A204.1 (cell line): ENCODE measurements around the gene EXOC8.
"Not testable (repeated sequence)": the region's sequence is repeated elsewhere in the genome, so short reads cannot be mapped to it uniquely, and the experiment has no call there.

Experiments
- FAIRE-seq: peaks from 2 replicates; lab custom pipeline; 2012; peaks lifted over from hg19 to GRCh38; lab: Jason Lieb, UNC

EXOC8 gene

GRCh38 chr1:231353086-231353485, 15.4 kb upstream of the EXOC8 start:
- FAIRE-seq: no peak

DNA sequence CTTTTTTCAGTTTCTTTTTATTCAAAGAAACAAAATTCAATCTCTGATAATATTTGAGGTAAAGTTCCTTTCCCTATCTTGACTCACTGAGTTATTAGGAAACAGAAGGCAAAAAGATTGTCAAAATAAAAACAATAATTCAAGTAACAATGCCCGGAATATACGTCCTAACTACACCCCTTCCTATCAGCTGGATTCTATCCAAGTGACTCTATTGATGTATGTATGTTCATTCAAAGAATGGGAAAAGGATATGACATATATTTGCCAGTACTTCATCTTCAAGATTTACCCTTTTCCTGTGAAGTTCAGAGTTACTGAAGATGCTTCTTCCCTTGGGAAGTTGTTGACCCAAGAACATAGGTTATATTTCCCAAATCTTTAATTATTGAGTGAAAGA, 14.2 kb upstream of the EXOC8 start:
- FAIRE-seq: no peak

GRCh38 chr1:231348856-231349255, 11.2 kb upstream of the EXOC8 start:
- not testable (repeated sequence) for FAIRE-seq

DNA sequence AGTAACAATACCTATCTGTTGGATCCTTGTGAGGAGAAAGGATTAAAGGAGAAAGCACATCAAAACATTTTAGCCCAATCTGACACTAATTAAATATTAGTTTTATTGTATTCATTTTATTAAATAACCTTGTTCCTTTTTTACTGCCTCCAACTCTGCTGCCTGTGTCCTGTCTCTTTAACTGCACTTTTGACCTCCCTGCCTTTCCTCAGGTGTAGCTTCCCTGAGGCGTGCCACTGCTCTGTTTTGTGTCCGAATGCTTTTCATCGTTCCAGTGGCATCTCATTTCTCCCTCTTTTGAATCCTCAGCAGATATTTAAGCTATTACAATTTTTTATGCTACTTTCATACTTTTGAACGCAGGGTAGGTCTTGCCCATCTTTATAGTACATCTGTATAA, 10.8 kb upstream of the EXOC8 start:
- no peak for FAIRE-seq

GRCh38 chr1:231347961-231348360, 10.3 kb upstream of the EXOC8 start:
- FAIRE-seq: no peak

DNA sequence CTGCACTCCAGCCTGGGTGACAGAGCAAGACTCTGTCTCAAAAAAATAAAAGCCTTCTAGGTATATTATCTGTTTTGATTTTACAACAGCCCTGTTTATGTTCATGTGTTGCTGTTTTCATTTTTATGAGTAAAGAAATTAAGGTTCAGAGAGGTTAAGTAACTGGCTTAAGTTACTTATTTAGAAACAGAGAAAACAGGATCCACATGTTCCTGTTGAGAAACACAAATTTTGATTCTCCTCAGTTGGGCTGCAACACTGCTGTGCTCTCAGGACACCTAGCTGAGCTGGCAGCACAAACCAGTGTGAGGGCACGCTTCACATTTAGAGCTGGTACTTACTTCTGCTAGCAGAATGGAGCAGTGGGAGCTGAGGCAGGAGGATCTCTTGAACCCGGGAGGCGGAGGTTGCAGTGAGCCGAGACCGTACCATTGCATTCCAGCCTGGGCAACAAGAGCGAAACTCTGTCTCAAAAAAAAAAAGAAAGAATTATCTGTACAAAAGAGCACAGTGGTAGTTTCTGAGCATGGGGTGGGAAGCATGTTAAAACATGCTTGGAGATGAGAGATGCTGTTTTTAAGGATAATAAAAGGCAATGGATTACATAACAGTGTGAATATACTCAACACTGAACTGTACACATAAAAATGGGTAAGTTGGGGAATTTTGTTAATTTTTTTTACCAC, 2.8 kb upstream of the EXOC8 start:
- FAIRE-seq: no peak

DNA sequence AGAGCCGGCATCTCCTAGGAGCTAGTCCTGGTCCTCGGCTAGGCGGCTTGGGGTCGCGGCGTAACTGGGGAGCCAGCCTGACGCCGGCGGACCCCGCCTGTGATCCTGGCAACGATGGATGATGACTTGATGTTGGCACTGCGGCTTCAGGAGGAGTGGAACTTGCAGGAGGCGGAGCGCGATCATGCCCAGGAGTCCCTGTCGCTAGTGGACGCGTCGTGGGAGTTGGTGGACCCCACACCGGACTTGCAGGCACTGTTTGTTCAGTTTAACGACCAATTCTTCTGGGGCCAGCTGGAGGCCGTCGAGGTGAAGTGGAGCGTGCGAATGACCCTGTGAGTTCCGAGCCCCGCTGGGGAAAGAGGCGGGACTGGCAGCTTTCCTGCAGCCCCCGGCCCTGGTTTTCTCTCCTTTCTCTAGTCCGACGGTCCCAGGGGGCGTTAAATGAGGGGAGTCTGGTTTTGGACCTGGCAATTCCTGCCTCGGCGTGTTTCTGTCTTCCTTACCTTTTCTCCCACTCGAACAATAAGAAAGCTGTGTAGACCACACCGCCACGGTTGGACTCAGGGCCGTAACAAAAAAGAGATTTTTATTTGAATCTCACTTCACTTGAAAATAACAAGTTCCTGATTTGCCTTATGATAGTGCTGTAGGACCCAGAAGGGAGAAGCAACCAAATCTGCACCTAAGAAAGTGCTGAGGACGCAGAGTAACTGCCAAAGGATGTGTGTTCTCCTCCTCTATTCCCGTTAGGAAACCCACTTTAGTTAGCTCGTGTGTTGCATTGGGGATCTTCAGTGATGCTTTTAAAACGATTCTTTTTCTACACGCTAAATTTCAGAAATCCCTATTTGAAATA, 847 bp upstream of the EXOC8 start, which contains the start of gene SPRTN:
TSS of gene SPRTN (plus strand) at position 24 of the 859 bp plus-strand sequence. CDS start at position 115, 91 bp downstream.
- no peak for FAIRE-seq

DNA sequence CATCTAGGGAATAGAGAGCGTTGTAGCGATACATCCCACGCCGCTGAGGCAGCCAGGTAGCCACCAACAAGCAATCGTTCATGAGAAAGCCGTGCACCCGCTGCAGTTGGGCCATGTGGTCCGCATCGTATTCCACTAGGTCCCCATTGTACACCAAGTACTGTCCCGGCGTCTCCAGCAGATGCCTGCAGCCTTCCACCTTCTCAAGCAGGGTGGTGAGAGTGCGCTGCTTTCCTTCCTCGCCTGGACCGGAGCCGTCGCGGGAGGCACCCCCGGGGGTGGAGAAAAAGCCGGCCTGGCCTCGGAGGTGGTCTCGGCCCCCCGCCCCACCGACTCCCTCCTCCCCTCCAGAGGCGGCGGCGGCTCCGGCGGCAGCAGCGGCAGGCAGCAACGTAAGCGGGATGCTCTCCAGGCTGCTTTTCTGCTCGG, 595 bp downstream of the EXOC8 start:
- FAIRE-seq: no peak

- FAIRE-seq: no peak
Observed at GRCh38 chr1:231335663-231336602, 1.7 kb downstream of the EXOC8 start.

DNA sequence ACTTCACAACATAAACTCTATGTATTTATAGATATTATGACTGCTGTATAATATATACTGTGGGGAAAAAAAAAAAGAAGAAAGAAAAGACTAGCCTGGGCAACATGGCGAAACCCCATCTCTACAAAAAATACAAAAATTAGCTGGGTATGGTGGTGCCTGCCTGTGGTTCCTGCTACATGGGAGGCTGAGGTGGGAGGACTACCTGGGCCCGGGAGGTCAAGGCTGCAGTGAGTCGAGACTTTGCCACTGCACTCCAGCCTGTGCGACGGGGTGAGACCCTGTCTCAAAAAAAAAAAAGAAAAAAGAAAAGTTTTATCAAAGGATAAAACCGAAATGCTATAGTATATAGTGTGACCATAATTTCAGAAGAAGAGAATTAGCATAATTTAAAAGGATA, 2.7 kb downstream of the EXOC8 start:
- no peak for FAIRE-seq

GRCh38 chr1:231334079-231334666, 3.5 kb downstream of the EXOC8 start:
- no peak for FAIRE-seq

- no peak for FAIRE-seq
Observed at GRCh38 chr1:231332761-231333160, 4.9 kb downstream of the EXOC8 start.

DNA sequence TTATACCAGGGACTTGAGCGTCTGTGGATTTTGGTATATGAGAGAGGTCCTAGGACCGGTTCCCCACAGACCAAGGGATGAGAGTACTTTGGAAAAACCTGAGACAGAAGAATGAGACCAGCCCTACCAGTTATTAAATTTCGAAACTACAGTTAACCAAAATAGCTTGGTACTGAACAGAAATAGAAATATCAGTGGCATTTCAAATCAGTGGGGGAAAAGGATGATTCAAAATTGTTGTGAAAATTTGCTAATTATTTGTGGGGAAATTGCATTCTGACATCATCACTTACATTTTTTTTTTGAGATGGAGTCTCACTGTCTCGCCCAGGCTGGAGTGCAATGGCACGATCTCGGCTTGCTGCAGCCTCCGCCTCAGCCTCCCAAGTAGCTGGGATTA, 8.2 kb downstream of the EXOC8 start:
- FAIRE-seq: no peak

DNA sequence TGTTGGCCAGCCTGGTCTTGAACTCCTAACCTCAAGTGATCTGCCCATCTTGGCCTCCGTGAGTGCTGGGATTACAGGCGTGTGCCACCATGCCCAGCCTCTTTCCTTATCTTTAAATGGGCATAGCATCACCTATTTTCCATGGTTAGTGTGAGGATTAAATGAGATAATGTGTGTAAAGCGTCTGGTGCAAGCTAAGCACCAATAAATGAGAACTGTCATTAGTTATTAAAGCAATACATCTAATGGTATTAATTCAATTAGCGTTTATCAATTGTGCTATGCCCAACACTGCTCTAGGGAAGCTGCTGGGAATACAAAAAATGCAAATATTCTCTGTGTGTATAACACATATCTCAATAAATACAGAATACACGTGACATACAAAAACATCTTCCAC, 10.0 kb downstream of the EXOC8 start:
- no peak for FAIRE-seq

DNA sequence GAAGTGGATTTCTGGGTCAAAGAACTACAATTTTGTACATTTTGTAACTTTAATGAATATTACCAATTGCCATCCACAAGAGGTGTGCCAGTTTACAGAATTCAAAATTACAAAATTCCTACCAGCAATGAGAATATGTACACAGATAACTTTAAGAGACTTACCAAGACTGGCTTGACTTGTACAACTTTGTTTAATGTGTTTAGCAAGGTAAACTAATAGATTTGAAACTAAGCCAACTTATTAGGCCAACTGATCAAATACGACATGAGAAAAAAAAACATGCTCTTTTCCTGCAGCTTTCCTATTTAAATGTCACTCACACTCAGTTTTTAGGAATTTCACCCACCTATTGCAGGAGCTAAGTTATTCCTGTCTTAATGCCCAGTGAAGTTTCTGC, 11.4 kb downstream of the EXOC8 start:
- FAIRE-seq: no peak

DNA sequence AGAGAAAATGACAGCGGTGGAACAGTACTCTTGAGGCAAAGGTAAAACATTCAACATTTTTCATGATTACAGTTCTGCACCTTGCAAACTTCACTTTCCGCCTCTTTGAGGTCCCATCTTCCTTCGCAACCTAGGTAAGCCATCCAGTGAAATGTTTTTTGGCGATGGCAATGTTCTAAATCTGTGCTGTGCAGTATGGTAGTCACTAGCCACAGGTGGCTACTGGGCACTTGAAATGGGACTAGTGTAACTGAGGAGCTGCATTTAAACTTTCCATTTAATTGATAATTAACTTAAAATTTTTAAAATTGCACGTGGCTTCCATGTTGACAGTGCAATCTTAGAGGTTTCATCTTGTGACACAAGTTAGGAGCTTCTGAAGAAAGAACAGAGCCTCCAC, 13.0 kb downstream of the EXOC8 start:
- FAIRE-seq: no peak

GRCh38 chr1:231322880-231323530, 14.6 kb downstream of the EXOC8 start:
- no peak for FAIRE-seq

DNA sequence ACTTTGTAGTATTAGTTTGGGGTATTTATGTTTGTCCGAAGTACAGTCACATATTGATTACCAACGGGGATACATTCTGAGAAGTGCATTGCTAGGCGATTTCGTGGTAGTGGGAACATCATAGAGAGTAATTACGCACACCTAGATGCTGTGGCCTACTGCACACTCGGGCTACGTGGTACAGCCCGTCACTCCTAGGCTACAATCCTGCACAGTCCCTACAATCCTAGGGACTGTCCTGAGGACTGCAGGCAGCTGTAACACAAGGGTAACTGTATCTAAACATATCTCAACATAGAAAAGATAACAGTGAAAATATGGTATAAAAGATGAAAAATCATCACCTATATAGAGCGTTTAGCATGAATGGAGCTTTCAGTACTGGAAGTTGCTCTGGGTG, 18.6 kb downstream of the EXOC8 start:
- FAIRE-seq: no peak

DNA sequence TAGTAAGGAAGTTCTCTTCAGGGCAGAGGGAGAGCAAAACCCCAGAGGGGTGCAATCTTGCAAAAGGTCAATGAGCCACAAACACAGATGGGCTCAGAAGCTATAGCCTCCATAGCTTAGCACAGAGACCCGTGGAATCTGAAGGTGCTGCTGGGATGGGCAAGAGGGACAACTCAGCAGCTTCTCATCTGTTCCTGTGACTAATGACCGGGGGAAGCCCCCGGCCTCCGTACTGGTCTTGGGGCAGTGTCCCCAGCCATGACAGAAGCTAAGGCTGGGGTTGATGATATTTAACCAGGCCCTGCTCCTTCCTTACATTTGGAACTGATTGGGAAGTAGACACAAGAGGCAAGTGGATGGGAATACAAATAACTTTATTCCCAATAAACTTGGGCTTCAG, 19.1 kb downstream of the EXOC8 start:
- no peak for FAIRE-seq

DNA sequence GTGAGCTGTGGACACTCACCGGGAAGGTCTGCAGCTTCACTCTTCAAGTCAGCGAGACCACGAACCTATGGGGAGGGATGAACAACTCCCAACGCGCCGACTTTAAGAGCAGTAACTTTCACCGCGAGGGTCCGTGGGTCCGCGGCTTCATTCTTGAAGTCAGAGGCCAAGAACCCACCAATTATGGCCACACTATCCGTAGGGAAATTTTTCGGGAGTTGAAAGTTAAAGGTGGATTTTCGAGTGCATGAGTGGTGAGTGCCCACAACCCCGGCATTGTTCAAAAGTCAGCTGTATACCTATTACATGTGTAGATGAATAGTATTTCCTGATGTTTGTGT, 19.7 kb downstream of the EXOC8 start:
- no peak for FAIRE-seq

DNA sequence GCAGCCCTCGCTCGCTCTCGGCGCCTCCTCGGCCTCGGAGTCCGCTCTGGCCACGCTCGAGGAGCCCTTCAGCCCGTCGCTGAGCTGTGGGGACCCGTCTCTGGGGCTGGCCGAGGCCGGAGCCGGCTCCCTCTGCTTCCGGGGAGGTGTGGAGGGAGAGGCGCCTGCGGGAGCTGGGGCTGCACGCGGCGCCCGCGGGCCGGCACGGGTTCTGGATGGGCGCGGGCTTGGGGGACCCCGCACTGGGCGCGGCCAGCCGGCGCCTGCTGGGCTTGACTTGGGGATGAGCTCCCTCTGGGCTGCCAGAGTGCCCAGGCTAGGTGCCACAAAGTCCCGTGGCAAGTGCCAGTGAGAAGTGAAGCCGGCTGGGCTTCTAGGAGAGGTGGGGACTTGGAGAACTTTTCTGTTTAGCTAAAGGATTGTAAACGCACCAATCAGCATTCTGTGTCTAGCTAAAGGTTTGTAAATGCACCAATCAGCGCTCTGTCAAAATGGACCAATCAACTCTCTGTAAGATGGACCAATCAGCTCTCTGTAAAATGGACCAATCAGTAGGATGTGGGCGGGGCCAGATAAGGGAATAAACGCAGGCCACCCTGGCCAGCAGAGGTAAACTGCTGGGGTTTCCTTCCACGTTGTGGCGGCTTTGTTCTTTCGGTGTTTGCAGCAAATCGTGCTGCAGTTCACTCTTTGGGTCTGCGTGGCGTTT, 20.2 kb downstream of the EXOC8 start:
- no peak for FAIRE-seq
